GM19372 (cell line): ENCODE data around the gene TSPAN18.

Experiments used
- ATAC-seq: cut with Tn5 transposase; IDR thresholded peaks from one replicate; pipeline ENCODE4 v1.9.1; 2021; ENCODE audit warnings: mild to moderate bottlenecking, low read depth, moderate library complexity; ENCODE audit not compliant: unreplicated experiment

TSPAN18 gene

GRCh38 chr11:44815917-44816456 lies 89.2 kb downstream of the TSPAN18 start:
- ATAC-seq = no peak

DNA sequence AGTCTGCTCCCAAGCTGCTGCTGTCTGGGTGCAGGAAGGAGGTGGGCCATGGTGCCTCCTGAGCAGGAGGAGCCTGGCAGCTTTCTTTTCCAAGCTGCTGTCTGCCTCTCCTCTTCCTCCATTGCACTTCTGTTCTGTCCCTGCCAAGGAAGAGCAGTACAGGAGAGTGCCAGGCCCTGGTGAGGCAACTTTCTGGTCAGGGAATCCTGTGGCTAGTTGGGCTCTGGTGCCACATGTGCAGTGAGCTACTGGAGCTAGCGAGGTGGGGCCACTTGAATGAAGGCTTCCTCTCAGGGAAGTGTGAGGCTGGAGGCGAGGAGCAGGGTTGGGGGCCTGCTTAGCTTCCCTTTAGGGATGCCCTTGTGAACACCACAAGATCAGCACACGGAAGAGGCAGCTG lies 90.0 kb downstream of the TSPAN18 start:
- no peak for ATAC-seq

GRCh38 chr11:44817207-44817949 lies 90.6 kb downstream of the TSPAN18 start:
- ATAC-seq = no peak

GRCh38 chr11:44818110-44818509 lies 91.3 kb downstream of the TSPAN18 start:
- ATAC-seq = no peak

DNA sequence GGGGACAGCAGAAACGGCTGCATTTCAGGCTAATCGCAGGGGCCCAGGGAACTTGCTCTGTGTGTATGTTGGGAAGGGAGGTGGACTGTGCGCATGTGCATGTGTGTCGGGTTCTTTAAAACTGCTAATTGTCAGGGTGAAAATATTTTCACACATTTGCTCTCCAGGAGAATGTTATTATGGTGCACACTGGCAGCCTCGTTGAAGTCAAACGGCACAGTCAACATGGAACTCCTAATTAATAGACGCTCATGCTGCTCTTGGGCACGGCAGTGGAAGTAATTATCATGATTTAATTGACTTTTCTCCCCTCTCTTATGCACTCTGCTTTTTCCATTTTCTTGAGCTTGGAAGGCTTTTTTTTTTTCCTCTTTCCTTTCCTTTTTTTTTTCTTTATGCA lies 92.6 kb downstream of the TSPAN18 start:
- ATAC-seq = no peak

- no peak for ATAC-seq
These were observed 95.6 kb downstream of the TSPAN18 start for GRCh38 chr11:44822369-44822768.

DNA sequence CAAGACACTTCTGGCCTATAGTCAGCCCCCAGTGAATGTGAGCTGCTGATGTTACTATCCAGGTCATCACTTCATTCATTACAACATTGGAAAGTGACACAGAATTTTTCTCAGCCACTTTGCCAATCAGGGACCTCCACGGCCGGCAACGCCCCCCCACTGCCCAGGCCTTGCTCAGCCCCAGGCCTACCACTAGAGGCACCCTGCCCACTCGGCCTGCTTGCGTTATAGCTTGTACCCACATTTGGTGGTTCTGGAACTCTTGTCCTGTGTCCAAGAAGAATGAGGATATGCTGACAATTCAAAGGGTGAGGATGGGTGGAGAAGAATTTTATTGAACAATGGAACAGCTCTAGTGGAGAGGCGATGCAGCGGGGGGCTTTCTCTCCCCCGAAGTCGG lies 96.2 kb downstream of the TSPAN18 start:
- ATAC-seq = no peak

DNA sequence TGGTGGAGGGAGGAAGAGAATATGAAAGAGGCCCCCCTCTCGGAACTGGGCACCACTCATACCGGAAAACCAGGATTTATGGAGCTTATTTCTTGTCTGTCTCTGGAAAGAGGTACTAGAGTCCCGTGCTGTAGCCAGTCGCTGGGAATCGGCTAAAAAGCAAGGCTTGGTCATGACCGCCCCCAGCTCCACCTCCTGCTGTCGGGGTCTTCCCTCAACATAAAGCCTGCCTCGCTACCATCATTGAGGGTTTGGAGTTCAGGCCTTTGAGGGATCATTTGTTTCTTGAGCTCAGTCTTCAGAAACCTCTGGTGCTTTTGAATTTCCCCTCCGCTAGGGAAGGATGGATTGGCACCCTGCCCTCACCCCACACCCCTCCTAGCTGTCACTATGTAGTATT lies 97.1 kb downstream of the TSPAN18 start:
- ATAC-seq = no peak

DNA sequence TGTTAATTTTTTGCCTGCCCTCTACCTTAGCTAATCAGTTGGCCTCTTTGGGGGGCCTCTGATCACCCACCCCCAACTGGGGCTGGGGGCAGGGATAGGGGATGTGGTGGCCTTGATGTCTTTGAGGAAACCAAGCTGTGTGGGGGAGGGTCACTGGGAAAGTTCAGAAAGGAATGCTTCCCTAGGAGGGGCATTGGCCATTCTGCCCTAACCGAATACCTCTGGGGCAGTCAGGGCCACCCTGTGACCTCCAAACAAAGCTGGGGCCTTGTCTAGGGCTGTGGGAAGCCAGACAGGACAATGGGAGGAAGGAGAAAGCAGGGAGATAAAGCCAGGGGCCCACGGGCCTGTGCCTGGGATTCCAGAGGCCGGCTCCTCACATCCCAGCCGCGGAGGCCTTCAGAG lies 97.5 kb downstream of the TSPAN18 start:
- ATAC-seq = no peak

DNA sequence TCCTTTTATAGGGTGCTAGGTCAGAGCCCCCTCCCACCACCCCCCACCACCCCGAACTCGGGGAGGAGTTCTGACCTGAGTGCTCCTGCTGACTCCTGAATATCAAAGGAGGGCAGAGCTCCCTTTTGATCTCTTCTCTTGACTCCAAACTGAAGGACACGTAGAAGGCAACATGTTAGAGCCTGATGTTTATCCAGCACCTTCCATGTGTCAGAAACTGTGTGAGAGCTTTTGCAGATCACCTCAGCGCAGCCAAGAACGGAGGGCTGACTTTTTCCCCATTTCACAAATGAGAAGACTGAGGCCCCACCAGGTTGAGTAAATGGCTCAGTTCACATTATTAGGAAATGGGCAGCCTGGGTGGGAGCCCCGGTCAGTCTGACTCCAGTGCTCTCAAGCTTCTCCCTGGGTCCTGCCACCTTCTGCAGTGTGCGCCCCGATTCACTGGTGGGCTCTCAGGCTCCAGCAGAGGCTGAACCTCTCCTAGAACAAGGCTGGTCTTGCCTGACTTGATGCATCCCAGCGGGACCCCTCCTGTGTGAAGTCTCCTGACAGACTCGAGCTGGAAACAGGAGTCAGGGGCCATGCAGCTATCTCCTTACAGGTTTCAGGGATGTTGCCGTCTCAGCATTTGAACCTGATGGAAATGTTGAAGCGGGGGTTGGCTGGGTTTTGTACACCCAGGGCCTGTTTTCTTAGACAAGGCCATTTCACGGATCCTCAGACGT lies 98.5 kb downstream of the TSPAN18 start:
- ATAC-seq = no peak

- ATAC-seq = no peak
These were observed 100.3 kb downstream of the TSPAN18 start for GRCh38 chr11:44826922-44827643.

DNA sequence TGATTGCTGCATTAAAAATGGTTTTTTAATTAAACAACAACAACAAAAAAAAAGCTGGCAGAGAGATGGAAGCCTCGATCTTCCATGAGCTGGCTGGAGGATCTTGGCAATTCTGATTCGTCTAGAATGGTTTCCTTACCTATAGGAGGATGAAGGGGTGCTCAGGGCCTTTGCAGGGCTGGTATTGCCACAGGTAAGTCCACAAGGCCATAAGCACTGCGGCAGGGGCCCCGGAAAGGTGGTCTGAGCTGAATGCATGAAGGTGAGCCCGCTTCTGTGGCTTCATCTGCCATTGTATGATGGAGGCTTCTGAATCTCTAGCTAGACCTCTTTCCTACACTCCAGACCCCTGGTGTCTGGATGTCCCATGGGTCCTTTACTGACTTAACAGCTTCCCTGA lies 101.5 kb downstream of the TSPAN18 start:
- ATAC-seq = no peak

- ATAC-seq = no peak
These were observed 103.1 kb downstream of the TSPAN18 start for GRCh38 chr11:44829838-44830237.

DNA sequence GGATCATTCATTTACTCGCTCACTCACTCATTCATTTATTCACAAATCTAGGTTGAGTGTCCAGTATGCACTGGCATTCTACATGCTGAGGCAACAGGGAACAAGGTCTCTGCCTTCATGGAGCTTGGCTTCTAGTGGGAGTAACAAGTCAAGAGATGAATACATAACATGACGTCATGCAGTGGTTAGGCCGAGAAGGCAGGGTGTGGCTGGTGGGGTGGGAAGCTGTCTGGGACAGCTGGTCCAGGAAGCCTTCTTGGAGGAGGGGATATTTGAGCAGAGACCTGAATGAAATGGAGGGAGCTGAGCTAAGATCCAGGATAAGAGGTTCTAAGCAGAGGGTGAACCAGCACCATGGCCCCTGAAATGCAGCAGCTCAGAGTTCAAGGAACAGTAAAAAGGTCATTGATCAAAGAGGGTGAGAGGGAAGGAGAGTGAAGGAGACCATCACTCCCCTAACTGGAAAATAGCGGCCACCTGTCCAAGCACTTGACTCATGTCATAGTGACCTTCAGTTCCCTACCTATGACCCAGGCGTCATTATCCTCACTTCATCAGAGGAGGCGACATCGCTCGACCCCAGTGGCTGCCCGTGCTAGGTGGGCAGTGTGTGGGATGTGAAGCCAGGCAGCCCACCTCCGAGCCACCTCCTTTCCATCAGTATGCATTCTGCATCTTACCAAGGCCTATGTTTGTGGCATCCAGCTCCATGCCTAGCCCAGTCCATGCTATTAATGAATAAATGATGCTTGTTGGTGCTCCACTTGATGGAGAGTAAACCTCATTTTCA lies 105.0 kb downstream of the TSPAN18 start:
- no peak for ATAC-seq

- no peak for ATAC-seq
These were observed 105.7 kb downstream of the TSPAN18 start for GRCh38 chr11:44832452-44832851.

DNA sequence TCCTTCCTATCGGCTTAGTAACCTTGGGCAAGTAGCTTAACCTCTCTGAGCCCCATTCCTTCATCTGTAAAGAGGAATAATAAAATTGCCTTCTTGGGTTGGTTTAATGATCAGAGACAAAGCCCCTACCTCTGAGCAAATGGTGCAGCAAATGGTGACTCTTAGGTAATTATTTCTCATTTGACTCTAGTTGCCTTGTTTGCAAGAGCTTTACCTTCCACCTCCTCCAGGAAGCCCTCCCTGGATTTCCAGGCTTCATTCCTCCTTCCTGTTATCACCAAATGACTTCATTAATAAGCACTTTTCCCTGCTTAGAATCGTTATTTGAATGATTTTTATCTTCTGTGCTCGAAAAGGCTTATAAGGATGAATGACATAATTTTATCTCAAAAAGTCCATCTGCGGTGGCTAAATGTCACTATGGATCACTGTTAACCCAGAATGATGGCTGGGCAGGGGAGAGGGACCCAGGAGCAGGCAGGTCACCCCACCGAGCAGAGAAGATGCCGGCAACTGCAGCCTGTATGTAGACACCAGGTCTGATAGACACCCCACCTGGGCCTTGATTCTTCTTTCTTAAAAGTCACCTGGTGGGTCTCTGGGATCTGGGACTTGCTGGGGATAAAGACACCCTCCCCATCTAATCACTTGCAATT lies 106.6 kb downstream of the TSPAN18 start:
- no peak for ATAC-seq

DNA sequence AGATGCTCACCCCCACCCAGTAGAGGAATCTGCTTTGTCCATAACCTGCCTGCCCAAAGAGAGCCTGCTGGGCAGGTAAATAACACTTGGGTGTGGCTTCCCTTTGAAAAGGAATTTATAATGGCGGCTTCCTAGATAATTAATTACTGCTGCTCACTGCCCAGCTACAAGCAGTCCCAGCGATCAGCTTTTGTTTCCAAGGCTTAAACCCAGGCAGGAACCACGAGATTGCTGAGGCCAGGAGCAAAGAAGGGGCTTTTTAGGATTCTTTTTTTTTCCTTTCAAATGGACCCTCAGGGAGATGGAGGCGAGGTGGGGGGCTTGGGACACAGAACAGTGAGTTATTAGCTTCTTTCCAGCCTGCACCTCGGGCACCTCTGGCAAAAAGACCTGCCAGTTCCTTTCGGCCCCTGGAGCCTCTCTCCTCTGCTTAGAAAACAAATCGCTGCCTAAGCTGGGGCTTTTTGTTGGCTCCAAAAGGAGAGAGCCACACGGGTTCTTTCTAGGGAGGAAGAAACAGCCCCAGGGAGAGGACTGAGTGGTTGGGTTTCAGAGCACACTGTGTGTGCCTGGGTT lies 107.2 kb downstream of the TSPAN18 start:
- ATAC-seq = no peak

GRCh38 chr11:44834846-44835245 lies 108.1 kb downstream of the TSPAN18 start:
- ATAC-seq = no peak

DNA sequence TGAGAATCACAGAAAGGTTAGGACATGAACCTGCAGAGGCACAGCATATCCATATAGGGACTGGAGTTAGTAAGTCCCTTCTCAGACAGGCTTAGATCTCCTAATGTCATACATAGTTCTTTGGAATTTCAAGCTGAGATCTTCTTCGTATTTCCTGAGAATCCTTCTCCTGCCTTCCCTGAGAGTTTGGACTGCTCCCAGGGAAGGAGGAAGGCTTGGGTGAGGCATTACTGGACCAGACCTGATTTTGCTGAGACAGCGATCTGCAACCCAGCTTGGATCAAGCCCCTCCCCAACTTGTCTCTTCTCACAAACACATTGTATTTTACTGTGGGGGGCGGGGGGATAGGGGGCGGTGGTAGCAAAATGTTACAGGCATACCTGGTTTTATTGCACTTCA lies 108.5 kb downstream of the TSPAN18 start:
- no peak for ATAC-seq

GRCh38 chr11:44835938-44836337 lies 109.2 kb downstream of the TSPAN18 start:
- ATAC-seq = no peak
